GM23338 (cell line): ENCODE results near the gene ABR. TPM values are rescaled to one million over a fixed set of nuclear protein-coding genes. Genes with fewer than 3 reads are reported as not detected.

Experiments used
- ATAC-seq: fragments of 200-7000 bp; cut with Tn5 transposase; 3 replicates; pipeline ENCODE4 v1.9.1; 2020
- DNase-seq: peaks from one replicate; pipeline ENCODE4 v3.0.0-alpha.2; 2015; ENCODE audit warnings: low spot score
- H2AFZ ChIP-seq: fragments of 200-600 bp; sonication (generic); 2 replicates; pipeline ENCODE4 v1.8.0; 2016; ENCODE audit warnings: antibody characterized with exemption, mild to moderate bottlenecking, moderate library complexity
- H3F3A ChIP-seq: fragments of 200-600 bp; sonication (generic); replicated peaks from 2 replicates; pipeline ENCODE4 v1.8.0; 2017; ENCODE audit warnings: antibody characterized with exemption, mixed run types, low read depth
- H3K27ac ChIP-seq: fragments of 200-600 bp; sonication (generic); 2 replicates; pipeline ENCODE4 v1.6.1; 2016; ENCODE audit warnings: low read depth
- H3K27me3 ChIP-seq: fragments of 200-600 bp; sonication (generic); 2 replicates; pipeline ENCODE4 v1.8.0; 2016; ENCODE audit warnings: mild to moderate bottlenecking, mixed run types, moderate library complexity; ENCODE audit not compliant: insufficient read depth
- H3K36me3 ChIP-seq: fragments of 200-600 bp; sonication (generic); 2 replicates; pipeline ENCODE4 v1.8.0; 2016; ENCODE audit warnings: mild to moderate bottlenecking; ENCODE audit not compliant: insufficient read depth
- H3K4me1 ChIP-seq: fragments of 200-600 bp; sonication (generic); 2 replicates; pipeline ENCODE4 v1.8.0; 2016; ENCODE audit warnings: mild to moderate bottlenecking, moderate library complexity; ENCODE audit not compliant: insufficient read depth
- H3K4me2 ChIP-seq: fragments of 200-600 bp; sonication (generic); 2 replicates; pipeline ENCODE4 v1.7.1; 2017; ENCODE audit warnings: mixed run types
- H3K4me3 ChIP-seq: fragments of 200-600 bp; sonication (generic); 2 replicates; pipeline ENCODE4 v1.6.1; 2016; ENCODE audit warnings: mixed run types
- H3K79me2 ChIP-seq: fragments of 200-600 bp; sonication (generic); replicated peaks from 2 replicates; pipeline ENCODE4 v1.8.0; 2017; ENCODE audit warnings: mild to moderate bottlenecking; ENCODE audit not compliant: insufficient read depth
- H3K9me2 ChIP-seq: fragments of 200-600 bp; sonication (generic); 2 replicates; pipeline ENCODE4 v1.8.0; 2017; ENCODE audit not compliant: insufficient read depth
- H4K20me1 ChIP-seq: fragments of 200-600 bp; sonication (generic); replicated peaks from 2 replicates; pipeline ENCODE4 v1.8.0; 2017; ENCODE audit warnings: mild to moderate bottlenecking; ENCODE audit not compliant: insufficient read depth
- H3K27ac Mint-ChIP-seq: 2 replicates; pipeline ENCODE4 v1.8.0; 2020; ENCODE audit warnings: inconsistent platforms, mild to moderate bottlenecking, moderate library complexity, mixed read lengths
- H3K27me3 Mint-ChIP-seq: 3 replicates; pipeline ENCODE4 v1.8.0; 2022; ENCODE audit warnings: low read depth, mild to moderate bottlenecking, moderate library complexity, mixed read lengths, inconsistent platforms; ENCODE audit not compliant: insufficient read depth, poor library complexity
- H3K36me3 Mint-ChIP-seq: 3 replicates; pipeline ENCODE4 v1.8.0; 2021; ENCODE audit warnings: low read depth, mild to moderate bottlenecking, inconsistent platforms, moderate library complexity, mixed read lengths
- H3K4me1 Mint-ChIP-seq: 3 replicates; pipeline ENCODE4 v1.8.0; 2020; ENCODE audit warnings: mild to moderate bottlenecking, inconsistent platforms, mixed read lengths
- H3K4me3 Mint-ChIP-seq: 3 replicates; pipeline ENCODE4 v1.8.0; 2021; ENCODE audit warnings: moderate library complexity, mild to moderate bottlenecking, inconsistent platforms, mixed read lengths
- H3K9me3 Mint-ChIP-seq: 3 replicates; pipeline ENCODE4 v1.8.0; 2020; ENCODE audit warnings: moderate library complexity, mild to moderate bottlenecking, inconsistent platforms, mixed read lengths
- CREB1 ChIP-seq: fragments of 250-450 bp; sonication (Bioruptor Pico); IDR thresholded peaks from 2 replicates; pipeline ENCODE4 v1.5.0; 2020; ENCODE audit warnings: low read depth, mild to moderate bottlenecking, moderate library complexity
- ETS1 ChIP-seq: IDR thresholded peaks from 2 replicates; pipeline ENCODE4 v1.6.1; 2016; ENCODE audit warnings: antibody characterized with exemption
- EZH2 ChIP-seq: fragments of 200-600 bp; sonication (generic); IDR thresholded peaks from one replicate; pipeline ENCODE4 v1.8.0; 2017; ENCODE audit warnings: antibody characterized with exemption, mild to moderate bottlenecking, low read depth; ENCODE audit not compliant: unreplicated experiment
- EZH2phosphoT487 ChIP-seq: fragments of 200-600 bp; sonication (generic); IDR thresholded peaks from one replicate; pipeline ENCODE4 v1.8.1; 2018; ENCODE audit warnings: antibody characterized with exemption; ENCODE audit not compliant: unreplicated experiment
- JUNB ChIP-seq: IDR thresholded peaks from one replicate; pipeline ENCODE4 v1.6.1; 2016; ENCODE audit warnings: antibody characterized with exemption; ENCODE audit not compliant: unreplicated experiment
- NANOG ChIP-seq: IDR thresholded peaks from 2 replicates; pipeline ENCODE4 v1.6.1; 2016; ENCODE audit warnings: antibody characterized with exemption, borderline replicate concordance
- POLR2AphosphoS5 ChIP-seq: IDR thresholded peaks from 2 replicates; pipeline ENCODE4 v1.6.1; 2016; ENCODE audit warnings: antibody characterized with exemption, low read depth
- REST ChIP-seq: IDR thresholded peaks from one replicate; pipeline ENCODE4 v1.6.1; 2018; ENCODE audit warnings: antibody characterized with exemption; ENCODE audit not compliant: unreplicated experiment
- STAT1 ChIP-seq: IDR thresholded peaks from one replicate; pipeline ENCODE4 v1.6.1; 2016; ENCODE audit warnings: antibody characterized with exemption; ENCODE audit not compliant: unreplicated experiment
- ZNF114 ChIP-seq: fragments of 250-450 bp; sonication (Bioruptor Pico); IDR thresholded peaks from 2 replicates; pipeline ENCODE4 v1.5.0; 2020; ENCODE audit warnings: mild to moderate bottlenecking, moderate library complexity
- ZNF331 ChIP-seq: fragments of 250-450 bp; sonication (Bioruptor Pico); IDR thresholded peaks from 2 replicates; pipeline ENCODE4 v1.5.0; 2020; ENCODE audit warnings: low read depth, mild to moderate bottlenecking, moderate library complexity
- ZNF462 ChIP-seq: fragments of 250-450 bp; sonication (Bioruptor Pico); IDR thresholded peaks from 2 replicates; pipeline ENCODE4 v1.5.0; 2020; ENCODE audit warnings: mild to moderate bottlenecking, moderate library complexity
- polyA plus RNA-seq: library from polyadenylated mRNA; unstranded; fragments of >200 nt; fragmentation: Nextera tagmentation; extraction: Ambion mirVana; gene quantifications from 2 replicates; pipeline ENCODE4 v1.2.1, GENCODE V29; 2016
- total RNA-seq: library from RNA; depleted of rRNA; stranded (reverse); fragments of >200 nt; shearing (Covaris generic); gene quantifications from 2 replicates; pipeline ENCODE4 v1.2.3, GENCODE V29; 2014

Gene ABR
- total and polyA plus RNA-seq, 2 experiments from 2014 or later: 15.0 to 27.7 TPM

- Histone ChIP-seq H3F3A (no peaks in the 10 kb centered on the region), H3K27ac (no peak overlapping the region), H2AFZ (no peak overlapping the region), H3K4me1 (no peaks in the 10 kb centered on the region), H3K4me3 (no peak overlapping the region), H3K36me3 (no peaks in the 10 kb centered on the region), H3K79me2 (no peaks in the 10 kb centered on the region), H4K20me1 (no peaks in the 10 kb centered on the region; the same call in 1 of the 2 replicates), H3K27me3 (no peaks in the 10 kb centered on the region), H3K4me2 (no peak overlapping the region), H3K9me2 (no peaks in the 10 kb centered on the region)
- no peak for ATAC-seq
- Mint-ChIP-seq H3K4me3 (no peak overlapping the region), H3K27ac (peak overlapping the region; percentile 57; the same call in 1 of the 2 replicates), H3K36me3 (no peaks in the 10 kb centered on the region), H3K4me1 (peaks cover 3% of the 10 kb centered on the region; the same call in 1 of the 3 replicates), H3K27me3 (peaks cover 12% of the 10 kb centered on the region), H3K9me3 (no peaks in the 10 kb centered on the region)
- DNase-seq: no peak
- TF ChIP-seq JUNB: no peak
- no peak for TF ChIP-seq NANOG
- no peak for TF ChIP-seq POLR2AphosphoS5
- TF ChIP-seq ZNF331: no peak
- TF ChIP-seq ETS1: no peak
- no peak for TF ChIP-seq EZH2phosphoT487
- TF ChIP-seq ZNF114 (CRISPR knock-in tag): no peak
- TF ChIP-seq REST: no peak
- TF ChIP-seq EZH2: no peak
- no peak for TF ChIP-seq ZNF462 (CRISPR knock-in tag)
- TF ChIP-seq CREB1 (CRISPR knock-in tag): no peak
- TF ChIP-seq STAT1: no peak
These were observed 153.8 kb downstream of the ABR start for GRCh38 chr17:1025733-1026598.
